Measurements from ENCODE around the gene RHOF. TPM values are rescaled to one million over a fixed set of nuclear protein-coding genes. Genes with fewer than 3 reads are reported as not detected.

Gene RHOF, protein sequence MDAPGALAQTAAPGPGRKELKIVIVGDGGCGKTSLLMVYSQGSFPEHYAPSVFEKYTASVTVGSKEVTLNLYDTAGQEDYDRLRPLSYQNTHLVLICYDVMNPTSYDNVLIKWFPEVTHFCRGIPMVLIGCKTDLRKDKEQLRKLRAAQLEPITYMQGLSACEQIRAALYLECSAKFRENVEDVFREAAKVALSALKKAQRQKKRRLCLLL
- polyA plus RNA-seq (2012; ENCODE audit: insufficient read depth, insufficient read length, low read depth) = 7.0 TPM

DNA sequence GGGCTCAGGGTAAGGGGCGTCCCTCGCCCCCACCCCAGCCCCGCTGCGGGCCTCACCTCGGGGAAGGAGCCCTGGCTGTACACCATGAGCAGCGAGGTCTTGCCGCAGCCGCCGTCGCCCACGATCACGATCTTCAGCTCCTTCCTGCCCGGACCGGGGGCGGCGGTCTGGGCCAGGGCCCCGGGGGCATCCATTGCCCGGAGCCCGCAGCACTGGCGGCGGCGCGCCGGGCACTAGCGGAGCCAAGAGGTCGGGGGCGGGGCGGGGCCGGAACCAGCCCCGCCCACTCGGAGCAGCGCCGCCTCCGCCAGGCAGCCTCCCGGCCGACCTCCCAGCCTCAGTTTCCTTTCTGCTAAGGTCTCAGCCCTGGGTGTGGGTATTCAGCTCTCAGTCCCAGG is at the start of gene RHOF:
RHOF (minus strand) TSS at position 249 of the 398 bp plus-strand sequence; CDS start at position 194, 55 bp downstream.
- H3K27me3 ChIP-seq = no peaks in the 10 kb centered on the region
- H3K4me1 ChIP-seq = peaks cover 16% of the 10 kb centered on the region
- DNase-seq = peak; percentile 69

GRCh38 chr12:121839993-121840761 is 46.7 kb upstream of the RHOF start:
- Histone ChIP-seq H3K36me3 (no peaks in the 10 kb centered on the region), H3K9me3 (no peaks in the 10 kb centered on the region), H3K4me3 (ENCODE audit: low read depth, low read length) (peak overlapping the region; percentile 72), H3K27me3 (no peaks in the 10 kb centered on the region), H3K4me1 (no peaks in the 10 kb centered on the region)
- no peak for TF ChIP-seq CTCF (IDR thresholded peaks at IDR 0.05; ENCODE audit: low read depth, low read length)
- DNase-seq = no peak

More for the DNA sequence above, at the start of gene RHOF:
- TF ChIP-seq CTCF (IDR thresholded peaks at IDR 0.05; ENCODE audit: low read depth, low read length) = no peak
- Histone ChIP-seq H3K36me3 (peaks cover 20% of the 10 kb centered on the region), H3K9me3 (no peaks in the 10 kb centered on the region), H3K4me3 (ENCODE audit: low read depth, low read length) (peak within 1 kb of the TSS; percentile 66)

GRCh38 chr12:121839106-121839992 is 45.9 kb upstream of the RHOF start:
- H3K4me1 ChIP-seq = no peaks in the 10 kb centered on the region

DNA sequence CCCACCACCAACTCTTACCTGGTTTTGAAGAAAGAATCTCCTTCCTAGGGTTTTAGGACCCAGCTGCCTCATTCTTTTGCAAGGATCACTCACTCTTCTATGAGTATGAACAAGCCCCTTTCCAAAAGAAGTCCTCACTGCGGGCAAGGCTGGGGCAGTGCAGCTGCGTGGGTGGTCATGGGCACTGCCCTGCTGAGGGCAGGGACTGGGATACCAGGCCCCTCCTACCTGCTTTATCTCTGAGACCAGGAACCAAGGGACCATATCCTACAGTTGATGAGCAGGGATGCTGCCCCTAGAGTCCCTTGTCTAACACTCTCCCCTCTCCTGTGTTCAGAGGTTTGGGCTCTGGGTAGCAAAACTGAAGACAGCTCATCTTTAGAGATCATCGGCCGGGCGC is 44.6 kb upstream of the RHOF start:
- no peaks in the 10 kb centered on the region for H3K27me3 ChIP-seq
- no peak for TF ChIP-seq CTCF (IDR thresholded peaks at IDR 0.05; ENCODE audit: low read depth, low read length)
- H3K36me3 ChIP-seq = no peaks in the 10 kb centered on the region
- no peak overlapping the region for H3K4me3 ChIP-seq (ENCODE audit: low read depth, low read length)
- H3K9me3 ChIP-seq = no peaks in the 10 kb centered on the region
- DNase-seq = no peak
- no peaks in the 10 kb centered on the region for H3K4me1 ChIP-seq

More at GRCh38 chr12:121839106-121839992, 45.9 kb upstream of the RHOF start:
- DNase-seq = peak; percentile 100
- no peaks in the 10 kb centered on the region for H3K36me3 ChIP-seq
- H3K4me3 ChIP-seq (ENCODE audit: low read depth, low read length) = peak overlapping the region; percentile 72
- TF ChIP-seq CTCF (IDR thresholded peaks at IDR 0.05; ENCODE audit: low read depth, low read length) = peak; percentile 57
- no peaks in the 10 kb centered on the region for H3K27me3 ChIP-seq
- H3K9me3 ChIP-seq = no peaks in the 10 kb centered on the region

GRCh38 chr12:121837680-121838079 is 44.2 kb upstream of the RHOF start:
- no peaks in the 10 kb centered on the region for H3K36me3 ChIP-seq
- no peak for TF ChIP-seq CTCF (IDR thresholded peaks at IDR 0.05; ENCODE audit: low read depth, low read length)
- H3K4me1 ChIP-seq = no peaks in the 10 kb centered on the region
- H3K27me3 ChIP-seq = no peaks in the 10 kb centered on the region
- DNase-seq = no peak
- H3K4me3 ChIP-seq (ENCODE audit: low read depth, low read length) = no peak overlapping the region
- no peaks in the 10 kb centered on the region for H3K9me3 ChIP-seq

Data from BE2C (cell line).